Left ventricle myocardium inferior (tissue), 1 donor: ENCODE measurements around the gene PIGQ. TPM values are rescaled to one million over a fixed set of nuclear protein-coding genes. Genes with fewer than 3 reads are reported as not detected.
A peak's percentile ranks its signal among the peaks of the same experiment; 100 is the strongest.

Experiments
- DNase-seq: peaks from one replicate; pipeline ENCODE4 v3.0.0-alpha.2; 2020
- H3K27ac ChIP-seq: fragments of 200-600 bp; replicated peaks from 2 replicates; pipeline ENCODE4 v1.8.0; 2021
- H3K27me3 ChIP-seq: fragments of 200-600 bp; 2 replicates; pipeline ENCODE4 v1.8.0; 2021; ENCODE audit warnings: low read depth
- H3K36me3 ChIP-seq: fragments of 200-600 bp; 2 replicates; pipeline ENCODE4 v1.8.0; 2021
- H3K4me1 ChIP-seq: fragments of 200-600 bp; 2 replicates; pipeline ENCODE4 v1.8.0; 2021
- H3K4me3 ChIP-seq: fragments of 200-600 bp; 2 replicates; pipeline ENCODE4 v1.8.0; 2021; ENCODE audit warnings: mild to moderate bottlenecking, moderate library complexity
- H3K9me3 ChIP-seq: fragments of 200-600 bp; replicated peaks from 2 replicates; pipeline ENCODE4 v1.8.0; 2021
- CTCF ChIP-seq: fragments of 200-600 bp; IDR thresholded peaks from 2 replicates; pipeline ENCODE4 v1.8.0; 2021; ENCODE audit warnings: antibody characterized with exemption, mild to moderate bottlenecking, borderline replicate concordance
- intact Hi-C: fragments of 100-400 bp; cut with micrococcal nuclease; formaldehyde crosslinking; loops from one replicate; pipeline ENCODE4 v1.11.0; 2022
- total RNA-seq: library from RNA; stranded (reverse); fragmentation: NEBNext Ultra II Directional; extraction: Animal tissue kit (Norgen Biotek cat#: 25700); gene quantifications from one replicate; pipeline ENCODE4 v1.2.1, GENCODE V29; 2021
- donor health status: DM: no; HTN: yes; CAD: no; lungs with severe emphysema.

The PIGQ gene
- total RNA-seq, 1 donor from 2014 or later = 21.4 TPM

GRCh38 chr16:576197-576822 lies 6.5 kb downstream of the PIGQ start:
- no peaks in the 10 kb centered on the region for H3K9me3 ChIP-seq
- peaks cover 7% of the 10 kb centered on the region for H3K4me1 ChIP-seq
- intact Hi-C loops = no loop called here
- H3K36me3 ChIP-seq = peaks cover 21% of the 10 kb centered on the region
- H3K27me3 ChIP-seq = no peaks in the 10 kb centered on the region
- TF ChIP-seq CTCF = no peak
- no peak overlapping the region for H3K4me3 ChIP-seq
- H3K27ac ChIP-seq = no peak overlapping the region
- DNase-seq = no peak

- Histone ChIP-seq H3K4me1 (peaks cover 7% of the 10 kb centered on the region), H3K4me3 (no peak overlapping the region), H3K27ac (no peak overlapping the region), H3K36me3 (peaks cover 21% of the 10 kb centered on the region), H3K9me3 (no peaks in the 10 kb centered on the region), H3K27me3 (no peaks in the 10 kb centered on the region)
- TF ChIP-seq CTCF = no peak
- intact Hi-C loops = no loop called here
- no peak for DNase-seq
Measured at GRCh38 chr16:576823-577201, 7.0 kb downstream of the PIGQ start.

- no peak for TF ChIP-seq CTCF
- Histone ChIP-seq H3K4me1 (peaks cover 7% of the 10 kb centered on the region), H3K36me3 (peaks cover 21% of the 10 kb centered on the region), H3K9me3 (no peaks in the 10 kb centered on the region), H3K4me3 (no peak overlapping the region), H3K27ac (no peak overlapping the region), H3K27me3 (no peaks in the 10 kb centered on the region)
- DNase-seq = no peak
- intact Hi-C loops = no loop called here
Measured at GRCh38 chr16:577796-578195, 8.0 kb downstream of the PIGQ start.

GRCh38 chr16:578232-578869 lies 8.6 kb downstream of the PIGQ start:
- DNase-seq = no peak
- Histone ChIP-seq H3K4me3 (no peak overlapping the region), H3K27me3 (no peaks in the 10 kb centered on the region), H3K27ac (no peak overlapping the region), H3K9me3 (no peaks in the 10 kb centered on the region), H3K4me1 (peaks cover 7% of the 10 kb centered on the region), H3K36me3 (peaks cover 21% of the 10 kb centered on the region)
- intact Hi-C loops = no loop called here
- TF ChIP-seq CTCF = no peak

- peak; percentile 88 for TF ChIP-seq CTCF
- peak overlapping the region; percentile 51 for H3K4me3 ChIP-seq
- peaks cover 10% of the 10 kb centered on the region for H3K4me1 ChIP-seq
- no peaks in the 10 kb centered on the region for H3K9me3 ChIP-seq
- no peaks in the 10 kb centered on the region for H3K27me3 ChIP-seq
- DNase-seq = peak; percentile 74
- intact Hi-C loops = no loop called here
- no peak overlapping the region for H3K27ac ChIP-seq
- peaks cover 20% of the 10 kb centered on the region for H3K36me3 ChIP-seq
Measured at GRCh38 chr16:578870-579405, 9.2 kb downstream of the PIGQ start.
